ENCODE data around the gene F7.

- no peak for TF ChIP-seq CTCF (IDR thresholded peaks at IDR 0.05)
- no peak for TF ChIP-seq EZH2 (IDR thresholded peaks at IDR 0.05; ENCODE audit: borderline replicate concordance, insufficient read depth, low read depth, low read length, poor library complexity, severe bottlenecking)
Measured at GRCh38 chr13:113083022-113083373, 22.6 kb upstream of the F7 start.

Measured in B cell (primary cell).